ENCODE data around the gene BAZ1A. TPM values are rescaled to one million over a fixed set of nuclear protein-coding genes. Genes with fewer than 3 reads are reported as not detected.

Gene BAZ1A, protein sequence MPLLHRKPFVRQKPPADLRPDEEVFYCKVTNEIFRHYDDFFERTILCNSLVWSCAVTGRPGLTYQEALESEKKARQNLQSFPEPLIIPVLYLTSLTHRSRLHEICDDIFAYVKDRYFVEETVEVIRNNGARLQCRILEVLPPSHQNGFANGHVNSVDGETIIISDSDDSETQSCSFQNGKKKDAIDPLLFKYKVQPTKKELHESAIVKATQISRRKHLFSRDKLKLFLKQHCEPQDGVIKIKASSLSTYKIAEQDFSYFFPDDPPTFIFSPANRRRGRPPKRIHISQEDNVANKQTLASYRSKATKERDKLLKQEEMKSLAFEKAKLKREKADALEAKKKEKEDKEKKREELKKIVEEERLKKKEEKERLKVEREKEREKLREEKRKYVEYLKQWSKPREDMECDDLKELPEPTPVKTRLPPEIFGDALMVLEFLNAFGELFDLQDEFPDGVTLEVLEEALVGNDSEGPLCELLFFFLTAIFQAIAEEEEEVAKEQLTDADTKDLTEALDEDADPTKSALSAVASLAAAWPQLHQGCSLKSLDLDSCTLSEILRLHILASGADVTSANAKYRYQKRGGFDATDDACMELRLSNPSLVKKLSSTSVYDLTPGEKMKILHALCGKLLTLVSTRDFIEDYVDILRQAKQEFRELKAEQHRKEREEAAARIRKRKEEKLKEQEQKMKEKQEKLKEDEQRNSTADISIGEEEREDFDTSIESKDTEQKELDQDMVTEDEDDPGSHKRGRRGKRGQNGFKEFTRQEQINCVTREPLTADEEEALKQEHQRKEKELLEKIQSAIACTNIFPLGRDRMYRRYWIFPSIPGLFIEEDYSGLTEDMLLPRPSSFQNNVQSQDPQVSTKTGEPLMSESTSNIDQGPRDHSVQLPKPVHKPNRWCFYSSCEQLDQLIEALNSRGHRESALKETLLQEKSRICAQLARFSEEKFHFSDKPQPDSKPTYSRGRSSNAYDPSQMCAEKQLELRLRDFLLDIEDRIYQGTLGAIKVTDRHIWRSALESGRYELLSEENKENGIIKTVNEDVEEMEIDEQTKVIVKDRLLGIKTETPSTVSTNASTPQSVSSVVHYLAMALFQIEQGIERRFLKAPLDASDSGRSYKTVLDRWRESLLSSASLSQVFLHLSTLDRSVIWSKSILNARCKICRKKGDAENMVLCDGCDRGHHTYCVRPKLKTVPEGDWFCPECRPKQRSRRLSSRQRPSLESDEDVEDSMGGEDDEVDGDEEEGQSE (N-terminal part only)
- total RNA-seq: 10 to 100 TPM; 17.3 to 31.6 TPM
- long read RNA-seq, donor 1, partial matches to known transcripts: 2 of 6 reads
- long read RNA-seq, donor 1, other reads (novel, unspliced or antisense): 4 of 6 reads
- long read RNA-seq, donor 2, partial matches to known transcripts: 22 of 23 reads
- long read RNA-seq, donor 2, other reads (novel, unspliced or antisense): 1 of 23 reads

DNA sequence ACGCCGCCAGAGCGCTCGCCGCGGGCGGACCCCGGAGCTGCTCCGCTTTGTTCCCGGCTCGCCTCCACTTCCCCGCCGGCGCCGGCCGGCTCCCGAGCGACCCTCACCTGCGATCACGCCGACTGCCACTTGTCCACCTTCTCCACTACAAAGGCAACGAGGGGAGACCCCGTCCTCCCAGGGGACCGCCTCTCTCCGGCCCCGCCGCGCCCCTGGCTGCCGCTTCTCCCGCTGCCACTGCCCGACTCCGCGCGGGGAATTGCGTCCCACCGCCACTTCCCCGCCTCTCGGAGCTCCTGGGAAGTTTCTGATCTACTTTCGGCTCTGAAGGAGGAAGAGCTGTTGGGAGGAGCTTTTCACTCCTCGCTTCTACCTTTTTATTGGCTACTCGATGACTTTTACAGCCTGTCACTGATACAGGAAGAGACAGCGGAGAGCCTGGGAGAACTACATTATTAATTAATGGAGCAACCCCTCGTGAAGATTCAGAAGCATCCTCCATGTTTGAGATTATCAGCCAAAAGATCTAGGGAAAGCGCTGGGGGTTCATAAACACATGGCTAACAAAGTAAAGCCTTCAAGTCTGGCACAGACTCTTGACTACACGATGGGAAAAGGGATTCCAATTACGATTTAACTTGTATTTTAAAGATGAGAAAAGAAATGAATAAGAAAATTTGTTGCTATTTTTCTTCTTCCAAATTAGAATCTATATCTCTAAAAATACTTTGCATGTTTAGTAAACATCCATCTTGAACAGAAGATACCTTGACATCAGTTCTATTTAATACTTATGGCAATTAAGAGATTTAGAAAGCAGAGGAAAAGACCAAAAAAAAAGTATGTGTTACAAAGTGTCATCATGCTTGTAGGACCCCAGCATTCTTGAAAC, at the start of gene BAZ1A:
Gene BAZ1A, minus strand, starts transcription at position 330 of the 892 bp plus-strand sequence. CDS start 756 bp downstream, outside the sequence.
- peak; percentile 86 for DNase-seq (ENCODE audit: low spot score)
- intact Hi-C loops (cut with DNase I): loop anchor here in 1 of 2 donors (10.0 kb wide), 1 partner anchor 110 kb away; the partner anchor contains the start of gene SRP54

DNA sequence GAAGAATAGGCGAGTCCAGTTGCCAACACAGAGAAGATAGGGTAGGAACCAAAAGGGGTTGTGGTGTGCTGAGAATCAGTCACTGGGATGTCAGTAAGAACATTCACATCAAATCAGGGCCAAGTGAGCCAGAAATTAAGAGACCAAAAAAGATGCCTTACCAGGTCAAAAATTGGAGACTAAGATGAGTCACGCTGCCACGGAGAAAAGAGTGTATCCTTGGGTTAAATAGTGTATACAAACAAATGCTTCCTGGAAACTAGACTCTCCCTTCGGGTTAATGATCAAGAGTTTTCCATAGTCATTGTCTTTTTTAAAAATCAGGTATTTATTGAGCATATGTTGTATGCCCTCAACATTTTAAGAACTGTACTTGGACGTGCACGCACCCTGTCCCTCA, 45.2 kb upstream of the BAZ1A start:
- no peak for DNase-seq (ENCODE audit: low spot score)
- intact Hi-C loops (cut with DNase I): no loop called here

DNA sequence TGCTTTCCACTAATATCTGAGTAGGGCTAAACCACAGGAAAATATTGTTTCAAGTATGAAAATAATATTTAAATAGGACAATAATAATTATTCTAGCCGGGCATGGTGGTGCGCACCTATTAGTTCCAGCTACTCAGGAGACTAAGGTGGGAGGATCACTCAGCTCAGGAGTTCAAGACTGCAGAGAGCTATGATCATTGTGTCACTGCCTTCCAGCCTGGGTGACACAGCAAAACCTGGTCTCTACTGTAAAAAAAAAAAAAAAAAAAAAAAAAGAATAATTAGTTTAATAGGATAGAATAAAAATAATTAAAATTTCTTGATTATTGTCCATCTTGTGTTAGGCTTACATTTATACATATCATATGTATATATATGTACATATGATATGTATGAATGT, 38.5 kb upstream of the BAZ1A start:
- no peak for DNase-seq (ENCODE audit: low spot score)
- intact Hi-C loops (cut with DNase I): no loop called here

DNA sequence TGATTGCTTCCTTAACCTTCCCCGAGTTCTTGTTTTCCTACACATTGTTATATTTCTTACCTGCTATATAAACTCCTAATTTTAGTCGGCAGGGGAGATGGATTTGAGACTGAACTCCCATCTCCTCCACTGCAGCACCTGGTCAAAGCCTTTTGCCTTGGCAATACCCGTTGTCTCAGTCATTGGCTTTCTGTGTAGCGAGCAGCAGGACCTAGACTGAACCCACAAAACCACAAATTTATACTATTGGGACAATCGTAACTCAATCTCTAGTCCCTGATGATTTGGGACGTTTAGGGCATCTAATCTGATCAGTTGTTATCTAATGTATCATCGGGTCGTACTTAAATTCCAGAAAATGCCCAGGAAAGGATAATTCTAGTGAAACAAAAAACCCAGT, 37.8 kb upstream of the BAZ1A start:
- no peak for DNase-seq (ENCODE audit: low spot score)
- intact Hi-C loops (cut with DNase I): no loop called here

DNA sequence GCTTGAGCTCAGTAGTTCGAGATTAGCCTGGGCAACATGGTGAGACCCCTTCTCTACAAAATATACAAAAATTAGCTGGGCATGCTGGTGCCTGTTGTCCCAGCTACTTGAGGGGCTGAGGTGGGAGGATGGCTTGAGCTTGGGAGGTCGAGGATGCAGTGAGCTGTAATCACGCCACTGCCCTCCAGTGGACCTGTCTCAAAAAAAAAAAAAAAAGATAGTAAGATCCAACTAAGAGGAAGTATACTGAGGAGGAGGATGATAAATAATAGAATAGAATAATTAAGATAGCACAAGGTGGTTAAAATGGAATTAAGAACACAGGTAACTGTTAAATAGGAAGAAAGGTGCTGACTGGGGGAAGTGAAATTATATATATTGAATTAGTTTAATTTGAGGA, 37.0 kb upstream of the BAZ1A start:
- intact Hi-C loops (cut with DNase I): no loop called here
- no peak for DNase-seq (ENCODE audit: low spot score)

DNA sequence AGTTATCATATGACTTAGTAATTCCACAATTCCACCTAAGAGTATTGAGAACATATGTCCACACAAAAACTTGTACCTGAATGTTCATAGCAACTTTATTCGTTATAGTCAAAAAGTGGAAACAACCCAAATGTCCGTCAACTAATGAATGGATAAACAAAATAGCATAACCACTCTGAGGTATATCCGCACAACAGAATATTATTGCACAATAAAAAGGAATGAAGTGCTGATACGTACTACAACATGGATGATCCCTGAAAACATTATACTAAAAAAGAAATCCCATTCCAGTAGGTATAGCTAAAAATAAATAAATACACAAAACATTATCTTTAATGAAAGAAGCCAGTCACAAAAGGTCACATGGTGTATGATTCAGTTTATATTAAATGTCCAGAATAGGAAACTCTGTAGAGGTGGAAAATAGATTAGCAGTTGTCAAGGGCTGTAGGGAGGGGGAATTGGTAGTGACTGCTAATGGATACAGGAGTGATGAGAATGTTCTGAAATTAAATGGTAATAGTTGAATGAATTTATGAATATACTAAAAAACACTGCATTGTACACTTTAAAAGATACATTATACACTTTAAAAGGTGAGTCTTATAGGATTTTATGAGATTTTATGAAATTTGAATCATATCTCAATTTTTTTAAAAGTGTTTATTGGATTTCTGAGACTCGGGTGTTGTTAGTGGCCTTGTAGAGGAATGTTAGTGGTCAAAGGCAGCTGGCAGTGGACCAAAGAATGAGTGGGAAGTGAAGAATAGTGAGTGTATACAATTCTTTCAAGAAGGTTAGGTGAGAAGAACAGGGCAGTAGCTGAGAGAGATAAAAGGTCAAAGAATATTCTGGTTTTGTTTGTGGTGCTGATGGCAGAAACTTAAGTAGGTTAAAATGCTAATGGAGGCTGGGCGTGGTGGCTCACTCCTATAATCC, 36.3 kb upstream of the BAZ1A start:
- DNase-seq (ENCODE audit: low spot score): no peak
- intact Hi-C loops (cut with DNase I): no loop called here

DNA sequence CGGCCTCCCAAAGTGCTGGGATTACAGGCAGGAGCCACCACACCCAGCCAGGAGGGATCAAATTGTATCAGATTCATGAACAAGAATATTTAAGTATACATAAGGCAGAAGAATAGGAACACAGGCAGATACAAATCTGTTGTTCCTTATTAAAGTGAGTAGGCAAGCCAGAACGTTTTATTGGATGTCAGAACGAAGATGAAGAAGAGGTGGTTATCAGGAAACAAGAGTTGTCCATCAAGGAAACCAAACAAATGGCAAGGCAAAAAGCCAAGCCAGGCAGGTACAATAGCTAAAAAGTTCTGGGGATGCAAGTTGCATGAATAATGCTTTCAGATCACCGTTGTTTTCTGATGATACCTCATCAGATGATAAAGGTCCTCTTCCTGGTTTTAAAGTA, 31.1 kb upstream of the BAZ1A start:
- intact Hi-C loops (cut with DNase I): no loop called here
- DNase-seq (ENCODE audit: low spot score): no peak

DNA sequence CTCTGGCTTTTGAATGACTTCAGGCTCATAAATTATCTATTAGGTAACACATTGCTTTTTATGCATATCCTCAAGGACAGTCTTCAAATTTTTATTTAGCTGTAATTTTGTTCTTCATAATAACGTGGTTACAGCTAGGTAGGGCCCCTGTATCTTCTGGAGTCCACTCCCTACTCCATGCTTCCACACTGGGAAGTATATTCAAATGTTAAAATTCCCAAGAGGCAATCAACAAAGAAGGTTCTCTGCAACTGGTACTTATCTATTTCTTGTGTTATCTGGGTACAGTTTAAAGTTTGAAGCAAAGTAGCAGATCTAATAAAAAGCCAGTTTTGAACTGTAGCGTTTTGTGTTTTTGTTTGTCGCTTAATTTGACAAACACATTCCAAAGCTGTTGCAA, 20.1 kb upstream of the BAZ1A start:
- intact Hi-C loops (cut with DNase I): no loop called here
- DNase-seq (ENCODE audit: low spot score): no peak

DNA sequence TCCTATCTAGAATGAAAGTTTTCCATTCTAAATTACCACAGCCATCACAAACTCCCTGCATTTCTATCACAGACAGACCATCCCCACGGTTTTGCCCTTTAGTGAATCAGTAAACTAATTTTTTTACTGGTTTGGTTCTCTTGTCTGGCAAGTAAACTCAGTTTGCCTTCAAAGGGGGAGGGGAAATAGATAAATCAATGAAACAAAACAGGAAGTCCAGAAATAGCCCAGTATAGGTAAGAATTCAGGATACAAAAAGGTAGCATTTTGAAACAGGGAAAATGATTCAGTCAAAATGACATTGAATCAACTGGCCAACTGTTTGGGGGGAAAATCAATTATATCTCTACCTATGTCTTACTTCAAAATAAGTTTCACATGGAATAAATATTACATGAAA, 15.8 kb upstream of the BAZ1A start:
- intact Hi-C loops (cut with DNase I): no loop called here

DNA sequence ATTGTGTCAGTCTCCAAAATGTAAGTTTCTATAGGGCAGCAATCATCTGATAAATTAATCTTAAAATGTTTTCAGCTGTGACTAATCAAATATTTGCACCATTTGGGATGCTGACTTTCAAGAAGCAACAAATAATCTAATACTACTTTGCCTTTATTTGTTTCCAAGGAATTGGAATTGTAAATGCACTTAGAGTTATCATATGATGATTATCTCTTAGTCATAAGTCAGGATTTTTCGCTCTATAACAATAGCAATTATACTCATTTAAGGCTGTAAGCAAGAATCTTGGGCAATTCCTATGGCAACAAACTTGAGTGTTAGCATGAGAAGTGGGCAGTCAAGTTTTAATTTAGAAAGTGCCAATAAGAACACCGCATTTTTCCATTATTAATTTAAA, 13.0 kb upstream of the BAZ1A start:
- intact Hi-C loops (cut with DNase I): no loop called here
- DNase-seq (ENCODE audit: low spot score): no peak

More for the DNA sequence above, 15.8 kb upstream of the BAZ1A start:
- DNase-seq (ENCODE audit: low spot score): no peak

DNA sequence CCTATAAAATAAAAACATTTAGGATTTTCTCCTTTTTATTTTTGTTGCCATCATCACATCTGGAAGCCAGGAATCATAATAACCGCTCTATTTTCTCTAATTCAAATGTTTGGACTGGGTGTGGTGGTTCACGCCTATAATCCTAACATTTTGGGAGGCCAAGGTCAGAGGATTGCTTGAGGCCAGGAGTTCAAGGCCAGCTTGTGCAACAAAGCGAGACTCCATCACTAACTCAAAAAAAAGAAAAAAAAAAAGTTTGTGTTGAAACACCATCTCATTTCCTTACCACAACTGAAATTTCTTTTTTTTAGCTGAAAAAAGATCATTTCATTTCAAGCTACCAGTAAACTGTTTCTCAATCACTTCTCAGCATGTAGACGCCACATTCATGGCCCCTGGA, 8.8 kb upstream of the BAZ1A start:
- no peak for DNase-seq (ENCODE audit: low spot score)
- intact Hi-C loops (cut with DNase I): no loop called here

DNA sequence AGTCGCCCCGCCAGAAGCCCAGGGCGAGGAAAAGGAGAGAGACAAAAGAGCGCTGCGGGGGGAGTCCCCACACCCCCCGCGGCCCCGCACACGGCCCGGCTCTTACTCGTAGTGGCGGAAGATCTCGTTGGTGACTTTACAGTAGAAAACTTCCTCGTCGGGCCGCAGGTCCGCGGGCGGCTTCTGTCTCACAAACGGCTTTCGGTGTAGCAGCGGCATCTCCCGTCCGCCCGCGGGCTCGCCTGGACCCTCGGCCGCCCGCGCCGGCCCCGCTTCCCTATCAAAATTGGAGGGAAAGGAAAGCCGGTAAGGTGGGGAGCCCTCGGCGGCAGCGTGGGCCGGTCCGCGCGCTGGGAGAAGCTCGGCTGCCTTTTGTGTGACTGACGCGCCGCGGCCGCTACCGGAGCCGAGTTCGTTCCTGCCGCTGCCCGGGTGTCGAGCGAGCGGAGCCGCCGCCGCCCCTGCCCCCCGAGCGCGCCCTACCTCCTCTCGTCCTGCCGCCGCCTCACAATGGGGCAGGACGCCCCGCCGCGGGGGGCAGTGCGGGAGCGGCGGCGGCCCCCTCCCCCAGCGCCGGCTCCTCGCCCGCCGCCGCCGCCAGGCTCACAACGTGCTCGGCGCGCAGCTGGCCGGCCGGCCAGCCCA, 652 bp downstream of the BAZ1A start:
- intact Hi-C loops (cut with DNase I): loop anchor here in 1 of 2 donors (10.0 kb wide), 1 partner anchor 110 kb away; the partner anchor contains the start of gene SRP54
- peak; percentile 87 for DNase-seq (ENCODE audit: low spot score)

DNA sequence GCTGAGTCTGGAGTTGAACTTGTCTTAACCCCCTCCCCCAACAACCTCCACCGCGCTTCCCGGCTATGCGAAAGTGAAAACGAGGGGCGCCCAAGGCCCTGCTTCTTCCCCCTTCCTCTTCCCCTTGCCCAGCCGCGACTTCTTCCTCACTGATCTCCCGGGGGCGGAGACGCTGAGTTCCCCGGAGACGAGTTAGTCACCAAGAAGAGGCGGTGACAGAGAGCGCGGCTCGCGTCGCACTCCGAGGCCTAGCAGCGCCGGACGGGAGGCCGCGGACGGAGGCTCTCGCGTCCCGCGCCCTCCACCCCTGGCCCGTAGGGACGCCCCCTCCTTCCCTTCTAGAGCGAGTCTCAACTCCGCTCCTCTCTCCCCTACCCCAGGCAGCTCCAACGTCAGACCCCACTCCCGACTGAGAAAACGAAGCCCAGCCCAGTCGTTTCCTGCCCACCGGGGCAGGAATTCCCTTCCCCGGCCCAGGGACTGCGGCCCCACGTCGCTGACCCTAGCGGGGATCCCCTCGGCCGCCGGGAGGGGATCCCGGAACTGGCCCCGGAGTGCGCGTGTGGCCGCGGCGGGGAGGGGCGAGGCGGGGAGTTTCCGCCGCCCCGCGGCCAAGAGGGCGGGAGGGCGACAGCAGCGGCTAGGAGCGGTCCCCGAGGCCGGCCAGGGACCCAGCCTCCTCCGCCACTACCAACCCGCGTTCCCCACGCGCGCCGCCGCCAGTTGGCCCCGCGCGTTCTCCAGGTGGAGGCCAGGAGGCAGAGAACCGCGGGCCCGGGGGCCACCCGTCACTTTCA, 1.4 kb downstream of the BAZ1A start:
- intact Hi-C loops (cut with DNase I): loop anchor here in 1 of 2 donors (10.0 kb wide), 1 partner anchor 111 kb away; the partner anchor contains the start of gene SRP54
- DNase-seq (ENCODE audit: low spot score): peak; percentile 96

DNA sequence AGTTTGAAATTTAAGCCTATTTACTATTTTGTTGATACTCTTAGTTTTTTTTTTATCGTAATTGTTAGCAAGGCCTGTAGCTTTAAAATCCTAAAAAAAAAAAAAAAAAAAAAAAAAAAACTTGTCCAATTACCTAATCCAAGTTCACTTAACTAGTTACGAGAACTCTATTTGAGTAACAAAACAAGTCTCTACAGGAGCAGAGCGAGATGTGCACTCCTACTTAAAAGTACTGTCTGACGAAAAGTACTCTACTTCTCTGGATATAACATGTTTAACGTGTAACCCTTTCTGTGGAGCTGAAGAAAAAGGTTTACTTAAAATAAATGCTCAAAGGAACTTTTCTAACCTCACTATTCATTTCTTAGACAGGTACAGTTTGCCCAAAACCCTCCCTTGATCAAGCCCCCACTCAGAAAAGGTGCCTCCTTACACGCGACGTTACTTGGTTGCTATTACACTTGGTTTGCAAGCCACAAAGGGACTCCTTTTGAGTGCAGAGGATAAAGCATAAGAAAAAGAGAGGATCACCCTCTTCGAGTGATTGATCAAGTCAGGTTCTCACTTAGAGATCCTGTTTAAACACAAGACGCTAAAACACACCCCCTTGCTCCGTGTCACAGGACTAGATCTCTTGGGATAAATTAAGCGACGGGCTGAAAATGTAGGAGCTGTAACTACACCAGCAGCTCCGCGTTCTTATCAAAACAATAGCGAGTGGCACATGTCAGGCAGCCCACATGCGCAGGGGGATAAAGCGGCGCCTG, 2.2 kb downstream of the BAZ1A start:
- DNase-seq (ENCODE audit: low spot score): no peak
- intact Hi-C loops (cut with DNase I): loop anchor here in 1 of 2 donors (10.0 kb wide), 1 partner anchor 112 kb away; the partner anchor contains the start of gene SRP54

DNA sequence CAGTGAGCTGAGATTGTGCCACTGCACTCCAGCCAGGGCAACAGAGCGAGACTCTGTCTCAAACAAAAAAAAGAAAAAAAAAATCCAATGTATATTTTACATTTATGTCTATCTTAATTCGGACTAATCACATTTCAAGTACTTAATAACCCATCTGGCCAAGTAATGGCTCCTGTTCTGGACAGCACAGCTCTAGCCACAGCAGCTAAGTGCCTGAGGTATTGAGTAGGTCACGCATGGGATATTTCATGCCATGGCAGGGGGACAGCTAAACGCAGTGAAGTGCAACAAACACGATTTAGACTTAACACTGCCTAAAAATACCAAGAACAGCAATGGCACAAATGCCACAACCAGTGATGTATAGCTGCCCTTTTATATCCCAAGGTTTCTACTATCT, 8.0 kb downstream of the BAZ1A start:
- DNase-seq (ENCODE audit: low spot score): no peak
- intact Hi-C loops (cut with DNase I): loop anchor here in 1 of 2 donors (10.0 kb wide), 1 partner anchor 82 kb away; no protein-coding TSS in a partner anchor
